ENCODE data around the gene RS1.

DNA sequence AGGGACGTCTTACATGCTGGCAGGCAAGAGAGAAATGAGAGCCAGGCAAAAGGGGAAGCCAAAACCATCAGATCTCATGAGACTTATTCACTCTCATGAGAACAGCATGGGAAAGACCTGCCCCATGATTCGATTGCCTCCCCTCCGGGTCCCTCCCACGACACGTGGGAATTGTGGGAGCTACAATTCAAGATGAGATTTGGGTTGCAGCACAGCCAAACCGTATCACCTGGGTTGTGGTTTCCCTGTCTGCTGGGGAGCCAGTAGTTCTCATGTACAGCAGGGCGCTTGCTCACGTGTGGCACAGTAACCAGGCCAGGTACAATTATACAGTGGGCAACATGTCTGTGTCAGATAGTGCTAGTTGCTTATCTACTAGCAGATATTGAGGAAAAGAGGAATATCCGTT is 11.1 kb upstream of the RS1 start:
- TF ChIP-seq, protein P1, sequence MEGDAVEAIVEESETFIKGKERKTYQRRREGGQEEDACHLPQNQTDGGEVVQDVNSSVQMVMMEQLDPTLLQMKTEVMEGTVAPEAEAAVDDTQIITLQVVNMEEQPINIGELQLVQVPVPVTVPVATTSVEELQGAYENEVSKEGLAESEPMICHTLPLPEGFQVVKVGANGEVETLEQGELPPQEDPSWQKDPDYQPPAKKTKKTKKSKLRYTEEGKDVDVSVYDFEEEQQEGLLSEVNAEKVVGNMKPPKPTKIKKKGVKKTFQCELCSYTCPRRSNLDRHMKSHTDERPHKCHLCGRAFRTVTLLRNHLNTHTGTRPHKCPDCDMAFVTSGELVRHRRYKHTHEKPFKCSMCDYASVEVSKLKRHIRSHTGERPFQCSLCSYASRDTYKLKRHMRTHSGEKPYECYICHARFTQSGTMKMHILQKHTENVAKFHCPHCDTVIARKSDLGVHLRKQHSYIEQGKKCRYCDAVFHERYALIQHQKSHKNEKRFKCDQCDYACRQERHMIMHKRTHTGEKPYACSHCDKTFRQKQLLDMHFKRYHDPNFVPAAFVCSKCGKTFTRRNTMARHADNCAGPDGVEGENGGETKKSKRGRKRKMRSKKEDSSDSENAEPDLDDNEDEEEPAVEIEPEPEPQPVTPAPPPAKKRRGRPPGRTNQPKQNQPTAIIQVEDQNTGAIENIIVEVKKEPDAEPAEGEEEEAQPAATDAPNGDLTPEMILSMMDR (IDR thresholded peaks at IDR 0.05): no peak
- no peak for TF ChIP-seq EP300 (IDR thresholded peaks at IDR 0.05)

Data from ovary (tissue), 3 donors.